Neural progenitor cell (in vitro differentiated cells): ENCODE results near the gene ESPNL. TPM values are rescaled to one million over a fixed set of nuclear protein-coding genes. Genes with fewer than 3 reads are reported as not detected.

Experiments
- DNase-seq: peaks from one replicate; pipeline ENCODE4 v3.0.0-alpha.2; 2016; ENCODE audit warnings: low spot score
- H2AFZ ChIP-seq: fragments of 200-600 bp; sonication (generic); replicated peaks from 2 replicates; pipeline ENCODE4 v1.6.1; 2016; ENCODE audit warnings: antibody characterized with exemption
- H3F3A ChIP-seq: fragments of 200-600 bp; sonication (generic); 2 replicates; pipeline ENCODE4 v1.6.1; 2016; ENCODE audit warnings: antibody characterized with exemption, low read depth
- H3K27ac ChIP-seq: fragments of 200-600 bp; sonication (generic); 2 replicates; pipeline ENCODE4 v1.5.1; 2016; ENCODE audit warnings: mild to moderate bottlenecking
- H3K27me3 ChIP-seq: fragments of 200-600 bp; sonication (generic); 2 replicates; pipeline ENCODE4 v1.6.1; 2016; ENCODE audit warnings: mild to moderate bottlenecking, moderate library complexity
- H3K36me3 ChIP-seq: fragments of 200-600 bp; sonication (generic); 2 replicates; pipeline ENCODE4 v1.5.1; 2016
- H3K4me1 ChIP-seq: fragments of 200-600 bp; sonication (generic); 2 replicates; pipeline ENCODE4 v1.6.1; 2016; ENCODE audit warnings: mixed run types
- H3K4me2 ChIP-seq: fragments of 200-600 bp; sonication (generic); 2 replicates; pipeline ENCODE4 v1.6.1; 2016
- H3K4me3 ChIP-seq: fragments of 200-600 bp; sonication (generic); 2 replicates; pipeline ENCODE4 v1.5.1; 2016
- H3K79me2 ChIP-seq: fragments of 200-600 bp; sonication (generic); 2 replicates; pipeline ENCODE4 v1.6.1; 2016; ENCODE audit warnings: low read depth
- H3K9ac ChIP-seq: fragments of 200-600 bp; sonication (generic); 2 replicates; pipeline ENCODE4 v1.6.1; 2016
- H3K9me3 ChIP-seq: fragments of 200-600 bp; sonication (generic); 2 replicates; pipeline ENCODE4 v1.5.1; 2016; ENCODE audit warnings: low read depth
- H4K20me1 ChIP-seq: fragments of 200-600 bp; sonication (generic); 2 replicates; pipeline ENCODE4 v1.6.1; 2016; ENCODE audit warnings: low read depth
- H3K27ac Mint-ChIP-seq: 3 replicates; pipeline ENCODE4 v1.8.0; 2021; ENCODE audit warnings: mixed read lengths
- H3K27me3 Mint-ChIP-seq: 2 replicates; pipeline ENCODE4 v1.8.0; 2022; ENCODE audit warnings: low read depth, mild to moderate bottlenecking, inconsistent platforms, moderate library complexity, mixed read lengths; ENCODE audit not compliant: insufficient read depth
- H3K36me3 Mint-ChIP-seq: 3 replicates; pipeline ENCODE4 v1.8.0; 2021; ENCODE audit warnings: mixed read lengths
- H3K4me1 Mint-ChIP-seq: 3 replicates; pipeline ENCODE4 v1.8.0; 2021; ENCODE audit warnings: mixed read lengths
- H3K4me3 Mint-ChIP-seq: 3 replicates; pipeline ENCODE4 v1.8.0; 2021; ENCODE audit warnings: mild to moderate bottlenecking, moderate library complexity, mixed read lengths
- H3K9me3 Mint-ChIP-seq: 3 replicates; pipeline ENCODE4 v1.8.0; 2020; ENCODE audit warnings: mixed read lengths
- CTCF ChIP-seq: fragments of 200-600 bp; sonication (generic); IDR thresholded peaks from 2 replicates; pipeline ENCODE4 v1.5.1; 2017; ENCODE audit warnings: antibody characterized with exemption, mild to moderate bottlenecking
- EZH2 ChIP-seq: fragments of 200-600 bp; sonication (generic); IDR thresholded peaks from 2 replicates; pipeline ENCODE4 v1.6.1; 2017; ENCODE audit warnings: antibody characterized with exemption, mild to moderate bottlenecking, moderate library complexity
- EZH2phosphoT487 ChIP-seq: fragments of 200-600 bp; sonication (generic); IDR thresholded peaks from 2 replicates; pipeline ENCODE4 v1.6.1; 2017; ENCODE audit warnings: antibody characterized with exemption
- total RNA-seq: library from RNA; depleted of rRNA; stranded (reverse); fragments of >200 nt; gene quantifications from 2 replicates; pipeline ENCODE4 v1.2.3, GENCODE V29; 2015; ENCODE audit warnings: low replicate concordance

ESPNL gene
- total RNA-seq, 1 donor from 2014 or later, result 0.58 TPM

GRCh38 chr2:238097201-238097987 is 2.7 kb upstream of the ESPNL start:
- Histone ChIP-seq H3K27ac (no peak overlapping the region), H3K4me1 (peaks cover 7% of the 10 kb centered on the region), H4K20me1 (no peaks in the 10 kb centered on the region), H3K9me3 (no peaks in the 10 kb centered on the region), H3K27me3 (no peaks in the 10 kb centered on the region), H3K4me2 (no peak overlapping the region), H3K9ac (no peak overlapping the region), H3K4me3 (no peak overlapping the region), H2AFZ (no peak overlapping the region), H3K79me2 (no peaks in the 10 kb centered on the region), H3F3A (no peaks in the 10 kb centered on the region), H3K36me3 (no peaks in the 10 kb centered on the region)
- Mint-ChIP-seq H3K27me3 (peaks cover 5% of the 10 kb centered on the region), H3K4me3 (no peak overlapping the region), H3K9me3 (no peaks in the 10 kb centered on the region), H3K36me3 (peaks cover 11% of the 10 kb centered on the region), H3K27ac (no peak overlapping the region), H3K4me1 (peaks cover 14% of the 10 kb centered on the region)
- no peak for DNase-seq
- TF ChIP-seq EZH2phosphoT487 (no peak), EZH2 (no peak), CTCF (no peak)

GRCh38 chr2:238097988-238098871 is 1.9 kb upstream of the ESPNL start:
- TF ChIP-seq EZH2, result no peak
- TF ChIP-seq EZH2phosphoT487, result no peak
- no peak for TF ChIP-seq CTCF
- Mint-ChIP-seq H3K9me3 (no peaks in the 10 kb centered on the region), H3K27me3 (peaks cover 5% of the 10 kb centered on the region), H3K4me1 (peaks cover 17% of the 10 kb centered on the region), H3K27ac (peak overlapping the region; percentile 33), H3K4me3 (no peak overlapping the region), H3K36me3 (peaks cover 8% of the 10 kb centered on the region)
- Histone ChIP-seq H3K9ac (no peak overlapping the region), H3K9me3 (no peaks in the 10 kb centered on the region), H3K36me3 (no peaks in the 10 kb centered on the region), H3K27me3 (no peaks in the 10 kb centered on the region), H3K4me3 (no peak overlapping the region), H3K79me2 (no peaks in the 10 kb centered on the region), H3K4me2 (no peak overlapping the region), H2AFZ (no peak overlapping the region), H3F3A (no peaks in the 10 kb centered on the region), H4K20me1 (no peaks in the 10 kb centered on the region), H3K4me1 (peaks cover 7% of the 10 kb centered on the region), H3K27ac (no peak overlapping the region)
- DNase-seq, result peak; percentile 53

GRCh38 chr2:238098901-238099713 is 1.0 kb upstream of the ESPNL start:
- no peaks in the 10 kb centered on the region for H3K36me3 ChIP-seq
- Mint-ChIP-seq H3K27ac (peak overlapping the region; percentile 82), H3K27me3 (peaks cover 5% of the 10 kb centered on the region), H3K4me3 (no peak overlapping the region), H3K9me3 (no peaks in the 10 kb centered on the region), H3K4me1 (peaks cover 17% of the 10 kb centered on the region), H3K36me3 (peaks cover 8% of the 10 kb centered on the region)
- no peaks in the 10 kb centered on the region for H3K27me3 ChIP-seq
- H3K4me3 ChIP-seq, result no peak overlapping the region
- peaks cover 7% of the 10 kb centered on the region for H3K4me1 ChIP-seq
- no peaks in the 10 kb centered on the region for H3K79me2 ChIP-seq
- DNase-seq, result no peak
- no peak overlapping the region for H3K9ac ChIP-seq
- H4K20me1 ChIP-seq, result no peaks in the 10 kb centered on the region
- no peak overlapping the region for H3K27ac ChIP-seq
- TF ChIP-seq EZH2, result no peak
- no peaks in the 10 kb centered on the region for H3F3A ChIP-seq
- H3K9me3 ChIP-seq, result no peaks in the 10 kb centered on the region
- H3K4me2 ChIP-seq, result no peak overlapping the region
- no peak overlapping the region for H2AFZ ChIP-seq
